ENCODE measurements around the gene PIAS4. TPM values are rescaled to one million over a fixed set of nuclear protein-coding genes. Genes with fewer than 3 reads are reported as not detected.

The PIAS4 gene
- total and polyA plus RNA-seq, 9 of the 15 experiments (the other 6 are each of a cell fraction or from before 2014, with no cell fraction given): 0.27 to 34.9 (median 14.4) TPM

- FAIRE-seq (peak; percentile 32), DNase-seq (ENCODE audit: extremely low read depth in 1 of 4, low spot score in 3 of 4) (peak; percentile 48 to 66 (median 59)), ATAC-seq (peak; percentile 82)
- Histone ChIP-seq H3K27me3 (ENCODE audit: control insufficient read depth in 2 of 2, insufficient read depth in 2 of 2, low read length in 2 of 2) (no peaks in the 10 kb centered on the region), H3K9ac (ENCODE audit: insufficient read depth in 1 of 2, low read depth in 2 of 2, low read length in 2 of 2) (peak overlapping the region; percentile 67 to 89), H3K36me3 (ENCODE audit: control insufficient read depth, insufficient read depth, low read length) (no peaks in the 10 kb centered on the region), H3K79me2 (ENCODE audit: control insufficient read depth, insufficient read depth, low read length) (no peaks in the 10 kb centered on the region), H3K4me1 (replicated peaks in 1 of 2; ENCODE audit: control insufficient read depth in 2 of 2, insufficient read depth in 2 of 2, low read length in 2 of 2) (peaks cover 24 to 46% of the 10 kb centered on the region in 2 experiments), H4K20me1 (replicated peaks; ENCODE audit: control insufficient read depth, insufficient read depth, low read length) (no peaks in the 10 kb centered on the region), H3K9me3 (replicated peaks; ENCODE audit: control insufficient read depth, insufficient read depth, low read depth, low read length) (no peaks in the 10 kb centered on the region), H3K4me3 (peak overlapping the region; percentile 21; the same call in 1 of the 2 replicates), H3K27ac (ENCODE audit: extremely low read depth, low read depth, low read length) (peak overlapping the region; percentile 79), H2AFZ (ENCODE audit: low read depth, low read length) (peak overlapping the region; percentile 95), H3K4me2 (ENCODE audit: insufficient read depth, low read length) (peak overlapping the region; percentile 67), H3K9me1 (ENCODE audit: control insufficient read depth, insufficient read depth, low read length) (no peaks in the 10 kb centered on the region)
- in situ Hi-C loops (cut with MboI): no loop called here
- intact Hi-C loops (cut with micrococcal nuclease): no loop called here
- 38% methylated on average over 12 of the region's 33 CpGs for WGBS (ENCODE audit: insufficient coverage, low coverage, missing lambda C conversion rate)
- CTCF ChIA-PET (ENCODE audit: low intra/inter-chr PET ratio): no interaction called here
- no TSS peak for BruUV-seq (replicated peaks)
- POLR2A ChIA-PET: interaction anchor here (0.6 to 1.4 kb wide), 6 partner anchors 8 to 587 kb away, joined by 3 to 4 read pairs (median 4); partner anchors contain the start of gene ZBTB7A
- TF ChIP-seq, protein P1, sequence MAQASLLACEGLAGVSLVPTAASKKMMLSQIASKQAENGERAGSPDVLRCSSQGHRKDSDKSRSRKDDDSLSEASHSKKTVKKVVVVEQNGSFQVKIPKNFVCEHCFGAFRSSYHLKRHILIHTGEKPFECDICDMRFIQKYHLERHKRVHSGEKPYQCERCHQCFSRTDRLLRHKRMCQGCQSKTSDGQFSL (CRISPR knock-in tag; IDR thresholded peaks at IDR 0.05): peak; percentile 84
- TF ChIP-seq, protein P1 (tag; IDR thresholded peaks at IDR 0.05): peak in 1 of 2 experiments; percentile 92; a peak in 2 of 4 replicates
- TF ChIP-seq POLR2A (conservative IDR thresholded peaks at IDR 0.05) (peak; percentile 49; the same call in 1 of the 2 replicates), HNRNPUL1 (IDR thresholded peaks at IDR 0.05; ENCODE audit: low read length) (no peak), MCM2 (IDR thresholded peaks at IDR 0.05; ENCODE audit: low read depth) (no peak), TAF1 (IDR thresholded peaks at IDR 0.05; ENCODE audit: control insufficient read depth, extremely low read depth, insufficient read depth, low read length, severe bottlenecking) (peak; percentile 39), KDM1A (IDR thresholded peaks at IDR 0.05) (no peak), EHMT2 (IDR thresholded peaks at IDR 0.05) (no peak), ZNF316 (IDR thresholded peaks at IDR 0.05) (no peak), GABPA (tag; conservative IDR thresholded peaks at IDR 0.05; ENCODE audit: low read depth) (peak; percentile 60), ARID1B (IDR thresholded peaks at IDR 0.05) (peak; percentile 23; the same call in 1 of the 2 replicates), LEF1 (IDR thresholded peaks at IDR 0.05) (0 out of 2 replicates have a peak, but pooled peaks have one; percentile 33), SMARCE1 (IDR thresholded peaks at IDR 0.05) (peak; percentile 30; the same call in 1 of the 2 replicates), EP400 (IDR thresholded peaks at IDR 0.05) (peak; percentile 50; the same call in 1 of the 2 replicates)
- TF ChIP-seq, protein P2, sequence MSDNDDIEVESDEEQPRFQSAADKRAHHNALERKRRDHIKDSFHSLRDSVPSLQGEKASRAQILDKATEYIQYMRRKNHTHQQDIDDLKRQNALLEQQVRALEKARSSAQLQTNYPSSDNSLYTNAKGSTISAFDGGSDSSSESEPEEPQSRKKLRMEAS (CRISPR knock-in tag; IDR thresholded peaks at IDR 0.05): peak; percentile 33; the same call in 1 of the 2 replicates
- TF ChIP-seq, protein P3, sequence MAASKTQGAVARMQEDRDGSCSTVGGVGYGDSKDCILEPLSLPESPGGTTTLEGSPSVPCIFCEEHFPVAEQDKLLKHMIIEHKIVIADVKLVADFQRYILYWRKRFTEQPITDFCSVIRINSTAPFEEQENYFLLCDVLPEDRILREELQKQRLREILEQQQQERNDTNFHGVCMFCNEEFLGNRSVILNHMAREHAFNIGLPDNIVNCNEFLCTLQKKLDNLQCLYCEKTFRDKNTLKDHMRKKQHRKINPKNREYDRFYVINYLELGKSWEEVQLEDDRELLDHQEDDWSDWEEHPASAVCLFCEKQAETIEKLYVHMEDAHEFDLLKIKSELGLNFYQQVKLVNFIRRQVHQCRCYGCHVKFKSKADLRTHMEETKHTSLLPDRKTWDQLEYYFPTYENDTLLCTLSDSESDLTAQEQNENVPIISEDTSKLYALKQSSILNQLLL (CRISPR knock-in tag; IDR thresholded peaks at IDR 0.05; ENCODE audit: borderline replicate concordance): no peak
- TF ChIP-seq, protein P4, sequence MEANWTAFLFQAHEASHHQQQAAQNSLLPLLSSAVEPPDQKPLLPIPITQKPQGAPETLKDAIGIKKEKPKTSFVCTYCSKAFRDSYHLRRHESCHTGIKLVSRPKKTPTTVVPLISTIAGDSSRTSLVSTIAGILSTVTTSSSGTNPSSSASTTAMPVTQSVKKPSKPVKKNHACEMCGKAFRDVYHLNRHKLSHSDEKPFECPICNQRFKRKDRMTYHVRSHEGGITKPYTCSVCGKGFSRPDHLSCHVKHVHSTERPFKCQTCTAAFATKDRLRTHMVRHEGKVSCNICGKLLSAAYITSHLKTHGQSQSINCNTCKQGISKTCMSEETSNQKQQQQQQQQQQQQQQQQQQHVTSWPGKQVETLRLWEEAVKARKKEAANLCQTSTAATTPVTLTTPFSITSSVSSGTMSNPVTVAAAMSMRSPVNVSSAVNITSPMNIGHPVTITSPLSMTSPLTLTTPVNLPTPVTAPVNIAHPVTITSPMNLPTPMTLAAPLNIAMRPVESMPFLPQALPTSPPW (CRISPR knock-in tag; IDR thresholded peaks at IDR 0.05): peak; percentile 83
These were observed 70.5 kb downstream of the PIAS4 start for GRCh38 chr19:4077800-4078684.
